HG03354 (cell line): ENCODE data around the gene NEU2.

Experiments used
- ATAC-seq: cut with Tn5 transposase; IDR thresholded peaks from one replicate; pipeline ENCODE4 v1.9.1; 2021; ENCODE audit warnings: mild to moderate bottlenecking; ENCODE audit not compliant: unreplicated experiment, poor library complexity, severe bottlenecking

Gene NEU2

GRCh38 chr2:233031556-233032500 lies 644 bp upstream of the NEU2 start:
- ATAC-seq: no peak

- no peak for ATAC-seq
These were observed 1.2 kb downstream of the NEU2 start for GRCh38 chr2:233033672-233034071.

GRCh38 chr2:233034091-233034882 lies 1.8 kb downstream of the NEU2 start:
- ATAC-seq: no peak

GRCh38 chr2:233035426-233036161 lies 3.1 kb downstream of the NEU2 start:
- ATAC-seq: no peak

- ATAC-seq: no peak
These were observed 3.8 kb downstream of the NEU2 start for GRCh38 chr2:233036162-233036838.

- no peak for ATAC-seq
These were observed 4.6 kb downstream of the NEU2 start for GRCh38 chr2:233037078-233037477.

GRCh38 chr2:233039212-233039845 lies 6.9 kb downstream of the NEU2 start:
- ATAC-seq: no peak

GRCh38 chr2:233039846-233040530 lies 7.5 kb downstream of the NEU2 start:
- no peak for ATAC-seq

GRCh38 chr2:233040571-233040970 lies 8.1 kb downstream of the NEU2 start:
- ATAC-seq: no peak

GRCh38 chr2:233041722-233042323 lies 9.4 kb downstream of the NEU2 start:
- ATAC-seq: no peak

- ATAC-seq: no peak
These were observed 10.1 kb downstream of the NEU2 start for GRCh38 chr2:233042549-233042948.

GRCh38 chr2:233044974-233045605 lies 12.6 kb downstream of the NEU2 start:
- no peak for ATAC-seq

GRCh38 chr2:233047206-233047605 lies 14.7 kb downstream of the NEU2 start:
- ATAC-seq: no peak

GRCh38 chr2:233047667-233048066 lies 15.2 kb downstream of the NEU2 start:
- ATAC-seq: no peak

GRCh38 chr2:233048569-233049193 lies 16.2 kb downstream of the NEU2 start:
- ATAC-seq: no peak

- ATAC-seq: no peak
These were observed 16.8 kb downstream of the NEU2 start for GRCh38 chr2:233049194-233049761.
